Measurements from ENCODE around the gene GLIPR1L2.
"Not testable (repeated sequence)": the region's sequence is repeated elsewhere in the genome, so short reads cannot be mapped to it uniquely, and the experiment has no call there.

The GLIPR1L2 gene

DNA sequence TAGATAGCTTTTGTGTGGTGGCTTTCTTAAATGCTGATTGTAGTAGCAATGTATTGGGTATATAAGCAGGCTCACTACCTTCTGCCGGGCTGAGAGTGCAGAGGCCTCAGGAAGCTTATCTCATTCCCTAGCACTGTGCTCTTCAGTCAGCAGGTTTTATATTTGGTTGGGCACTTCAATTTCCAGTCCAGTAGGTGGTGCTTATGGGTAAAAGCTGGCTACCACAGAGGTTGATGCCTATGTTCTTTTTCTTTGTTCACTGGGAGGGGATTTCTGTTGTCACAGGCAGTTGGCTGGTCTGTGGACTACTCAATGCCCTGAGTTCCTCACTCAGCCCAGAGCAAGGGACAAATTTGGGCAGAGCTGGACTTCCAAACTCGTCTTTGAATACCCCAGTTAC lies 46.7 kb downstream of the GLIPR1L2 start:
- DNase-seq (ENCODE audit: low read depth), result no peak

GRCh38 chr12:75438059-75438754 lies 47.3 kb downstream of the GLIPR1L2 start:
- DNase-seq (ENCODE audit: low read depth), result no peak

DNA sequence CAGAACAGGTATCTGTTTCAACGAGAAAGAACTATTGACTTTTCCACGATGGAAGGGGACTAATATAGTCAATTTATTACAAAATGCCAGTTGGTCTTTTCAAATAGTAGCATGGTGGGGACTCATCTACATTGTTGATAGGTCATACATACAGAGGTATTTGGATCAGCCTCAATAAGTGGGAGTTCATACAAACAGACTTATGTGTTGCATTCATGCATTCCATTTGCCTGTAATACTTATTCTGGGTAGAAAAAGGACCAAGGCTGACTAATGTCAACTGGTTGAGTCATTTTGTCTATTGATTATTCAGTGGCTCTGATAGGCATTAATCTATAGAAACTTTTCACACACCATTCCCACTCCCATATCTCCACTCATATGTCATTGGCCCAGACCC lies 48.2 kb downstream of the GLIPR1L2 start:
- no peak for DNase-seq (ENCODE audit: low read depth)

DNA sequence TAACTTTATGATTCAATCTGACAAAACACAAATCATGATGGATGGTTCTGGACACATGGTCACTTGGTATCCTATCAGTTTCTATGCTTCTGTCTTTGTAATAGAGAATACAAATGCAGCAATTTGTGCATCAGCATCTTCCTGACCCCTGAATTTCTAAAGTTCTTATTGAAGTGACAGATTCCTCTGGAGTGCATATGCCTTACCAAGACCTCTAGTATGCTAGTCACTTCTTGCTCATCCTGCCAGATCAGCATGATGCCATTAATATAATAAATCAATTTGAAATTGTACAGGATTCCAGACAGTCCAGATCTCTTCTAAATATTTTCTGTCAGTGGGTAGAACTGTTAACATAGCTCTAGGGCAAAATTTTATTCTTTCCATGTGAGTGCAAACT lies 49.0 kb downstream of the GLIPR1L2 start:
- DNase-seq (ENCODE audit: low read depth), result no peak

DNA sequence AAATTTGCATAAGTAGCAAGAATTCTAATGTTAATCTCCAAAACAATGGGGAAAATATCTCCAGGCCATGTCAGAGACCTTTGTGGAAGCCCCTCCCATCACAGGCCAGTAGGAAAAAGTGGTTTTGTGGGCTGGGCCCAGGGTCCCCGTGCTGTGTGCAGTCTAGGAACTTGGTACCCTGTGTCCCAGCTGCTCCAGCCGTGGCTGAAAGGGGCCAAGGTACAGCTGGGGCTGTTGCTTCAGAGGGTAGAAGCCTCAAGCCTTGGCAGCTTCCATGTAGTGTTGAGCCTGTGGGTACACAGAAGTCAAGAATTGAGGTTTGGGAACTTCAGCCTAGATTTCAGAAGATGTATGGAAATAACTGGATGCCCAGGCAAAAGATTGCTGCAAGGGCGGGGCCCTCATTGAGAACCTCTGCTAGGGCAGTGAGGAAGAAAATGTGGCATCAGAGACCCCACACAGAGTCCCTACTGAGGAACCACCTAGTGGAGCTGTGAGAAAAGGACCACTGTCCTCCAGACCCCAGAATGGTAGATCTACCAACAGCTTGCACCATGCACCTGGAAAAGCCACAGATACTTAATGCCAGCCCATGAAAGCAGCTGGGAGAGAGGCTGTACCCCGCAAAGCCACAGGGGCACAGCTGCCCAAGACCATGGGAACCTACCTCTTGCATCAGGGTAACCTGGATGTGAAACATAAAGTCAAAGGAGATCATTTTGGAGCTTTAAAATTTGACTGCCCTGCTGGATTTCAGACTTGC lies 51.0 kb downstream of the GLIPR1L2 start:
- not testable (repeated sequence) for DNase-seq (ENCODE audit: low read depth)

DNA sequence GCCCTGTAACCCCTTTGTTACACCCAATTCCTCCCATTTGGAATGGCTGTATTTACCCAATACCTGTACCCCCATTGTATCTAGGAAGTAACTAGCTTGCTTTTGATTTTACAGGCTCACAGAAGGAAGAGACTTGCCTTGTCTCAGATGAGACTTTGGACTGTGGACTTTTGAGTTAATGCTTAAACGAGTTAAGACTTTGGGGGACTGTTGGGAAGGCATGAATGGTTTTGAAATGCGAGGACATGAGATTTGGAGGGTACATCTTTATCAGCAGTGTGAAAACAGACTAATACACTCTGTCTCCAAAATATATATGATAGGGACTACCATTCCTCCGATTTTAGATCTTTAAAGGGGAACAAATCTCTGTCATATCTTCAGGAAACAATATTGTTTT lies 51.6 kb downstream of the GLIPR1L2 start:
- DNase-seq (ENCODE audit: low read depth), result not testable (repeated sequence)

- DNase-seq (ENCODE audit: low read depth), result no peak
Observed at GRCh38 chr12:75443709-75444108, 52.8 kb downstream of the GLIPR1L2 start.

DNA sequence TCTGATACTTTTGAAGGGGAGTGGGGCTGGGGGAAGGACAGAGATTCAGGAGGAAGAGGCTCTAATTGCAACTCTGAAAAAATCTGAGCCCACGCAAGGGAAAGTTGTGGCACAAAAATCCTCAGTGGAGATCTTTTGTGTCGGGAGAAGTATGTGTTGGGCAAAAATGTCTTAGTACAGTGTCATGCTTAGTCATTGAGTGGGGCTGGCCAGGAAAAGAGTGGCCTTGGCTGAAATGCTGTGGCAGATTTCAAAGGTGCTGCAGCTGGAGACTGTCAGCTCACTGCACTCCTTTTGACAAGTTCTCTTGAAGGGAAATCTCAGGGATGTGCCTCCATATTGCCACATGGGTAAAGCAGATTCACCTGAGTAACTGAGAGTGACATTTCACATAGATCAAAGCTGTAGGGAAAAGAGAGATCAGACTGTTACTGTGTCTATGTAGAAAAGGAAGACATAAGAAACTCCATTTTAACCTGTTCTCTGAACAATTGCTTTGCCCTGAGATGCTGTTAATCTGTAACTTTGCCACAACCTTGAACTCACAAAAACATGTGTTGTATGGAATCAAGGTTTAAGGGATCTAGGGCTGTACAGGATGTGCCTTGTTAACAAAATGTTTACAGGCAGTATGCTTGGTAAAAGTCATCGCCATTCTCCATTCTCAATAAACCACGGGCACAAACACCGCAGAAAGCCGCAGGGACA lies 53.7 kb downstream of the GLIPR1L2 start:
- DNase-seq (ENCODE audit: low read depth), result no peak

- not testable (repeated sequence) for DNase-seq (ENCODE audit: low read depth)
Observed at GRCh38 chr12:75445137-75445507, 54.2 kb downstream of the GLIPR1L2 start.

- DNase-seq (ENCODE audit: low read depth), result no peak
Observed at GRCh38 chr12:75446857-75447256, 56.0 kb downstream of the GLIPR1L2 start.

DNA sequence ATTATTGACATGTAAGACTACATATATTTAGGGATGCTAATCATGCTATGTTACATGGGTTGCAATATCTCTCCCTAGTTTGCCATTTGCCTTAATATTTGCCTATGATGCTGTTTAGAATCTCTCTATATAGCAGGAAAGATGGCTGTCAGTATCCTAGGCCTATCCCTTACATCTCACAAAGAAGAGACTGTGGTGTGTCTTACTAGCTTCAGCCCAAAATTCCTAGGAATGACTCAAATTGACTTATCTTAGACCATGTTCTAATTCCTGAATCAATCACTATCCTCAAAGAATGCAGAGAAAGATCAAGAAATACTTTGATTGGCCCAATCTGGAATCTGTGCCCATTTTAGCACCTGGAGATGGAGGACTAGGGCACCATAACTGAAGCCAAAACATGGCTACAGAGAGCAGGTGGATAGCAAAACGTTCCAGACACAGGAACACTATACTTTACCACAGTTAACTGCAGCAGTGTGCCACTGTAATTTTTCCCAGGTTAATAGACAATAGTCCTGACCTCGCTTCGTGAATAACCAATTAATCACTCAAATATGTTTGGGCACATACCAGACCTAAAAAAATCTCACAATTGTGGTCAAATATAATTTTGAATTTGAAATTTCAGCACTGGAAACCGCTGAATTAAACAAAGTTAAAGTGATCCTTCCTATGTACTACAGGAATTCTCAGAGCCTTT lies 57.0 kb downstream of the GLIPR1L2 start:
- no peak for DNase-seq (ENCODE audit: low read depth)

- no peak for DNase-seq (ENCODE audit: low read depth)
Observed at GRCh38 chr12:75452675-75453330, 61.9 kb downstream of the GLIPR1L2 start.

DNA sequence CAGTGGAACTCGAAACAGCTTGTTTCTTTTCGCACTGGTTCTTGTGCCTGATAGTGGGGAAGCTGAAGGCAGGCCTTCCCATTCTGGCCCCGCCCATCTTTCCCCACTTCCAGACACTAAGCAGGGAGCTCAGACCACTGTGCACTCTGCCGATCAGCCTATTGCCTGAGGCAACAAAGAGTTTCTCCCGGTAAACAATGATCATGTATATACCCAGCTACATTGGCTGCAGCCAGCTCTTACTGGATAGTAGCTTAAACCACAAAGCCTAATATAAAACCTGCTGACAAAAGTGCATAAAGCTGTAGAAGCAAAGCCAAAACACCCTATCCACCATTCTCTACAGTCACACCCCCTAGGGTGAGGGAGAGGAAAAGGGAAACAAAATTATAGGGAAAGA lies 65.0 kb downstream of the GLIPR1L2 start:
- DNase-seq (ENCODE audit: low read depth), result no peak

GRCh38 chr12:75457191-75457590 lies 66.3 kb downstream of the GLIPR1L2 start:
- no peak for DNase-seq (ENCODE audit: low read depth)

GRCh38 chr12:75457866-75458265 lies 67.0 kb downstream of the GLIPR1L2 start:
- not testable (repeated sequence) for DNase-seq (ENCODE audit: low read depth)

DNA sequence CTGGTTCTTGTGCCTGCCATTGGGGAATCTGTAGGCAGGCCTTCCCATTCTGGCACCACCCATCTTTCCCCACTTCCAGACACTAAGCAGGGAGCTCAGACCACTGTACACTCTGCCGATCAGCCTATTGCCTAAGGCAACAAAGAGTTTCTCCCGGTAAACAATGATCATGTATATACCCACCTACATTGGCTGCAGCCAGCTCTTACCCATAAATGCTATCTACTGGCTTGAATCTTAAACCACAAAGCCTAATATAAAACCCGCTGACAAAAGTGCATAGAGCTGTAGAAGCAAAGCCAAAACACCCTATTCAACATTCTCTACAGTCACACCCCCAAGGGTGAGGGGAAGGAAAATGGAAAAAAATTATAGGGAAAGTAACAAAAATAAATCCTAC lies 68.9 kb downstream of the GLIPR1L2 start:
- DNase-seq (ENCODE audit: low read depth), result no peak

DNA sequence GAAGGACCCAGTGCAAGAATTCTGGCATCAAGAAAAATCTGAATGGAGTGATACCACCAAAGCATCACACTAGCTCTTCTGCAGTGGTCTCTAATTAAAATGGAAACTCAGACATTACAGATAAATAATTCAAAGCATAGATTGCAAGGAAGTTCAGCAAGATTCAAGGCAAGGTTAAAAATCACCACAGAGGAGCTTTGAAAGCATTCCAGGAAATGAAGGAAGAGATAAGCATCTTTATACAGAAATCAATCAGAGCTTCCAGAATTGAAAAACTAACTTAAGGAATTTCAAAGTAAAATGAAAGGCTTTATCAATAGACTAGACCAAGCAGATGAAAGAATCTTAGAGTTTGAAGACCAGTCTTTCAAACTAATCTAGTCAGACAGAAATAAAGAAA lies 69.3 kb downstream of the GLIPR1L2 start:
- DNase-seq (ENCODE audit: low read depth), result no peak

GRCh38 chr12:75471902-75472890 lies 81.3 kb downstream of the GLIPR1L2 start:
- DNase-seq (ENCODE audit: low read depth), result no peak

DNA sequence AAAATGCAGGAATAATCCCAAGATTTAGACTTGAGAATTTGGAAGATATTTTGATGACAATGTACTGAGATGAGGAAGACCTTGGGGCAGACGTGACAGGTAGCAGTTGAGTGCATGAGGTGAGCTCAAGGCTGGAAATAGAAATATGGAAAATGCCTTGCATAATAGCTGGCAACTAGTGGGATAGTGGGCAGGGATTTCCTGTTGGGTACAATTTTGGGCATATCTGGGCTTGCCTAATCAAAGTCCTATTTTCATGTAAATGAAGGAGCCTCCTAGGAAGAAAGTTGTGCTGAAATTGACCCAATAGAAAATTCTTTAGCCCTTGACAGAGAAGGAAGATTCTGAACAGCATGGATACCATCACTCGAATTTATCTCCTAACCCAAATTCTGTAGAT lies 83.2 kb downstream of the GLIPR1L2 start:
- no peak for DNase-seq (ENCODE audit: low read depth)

DNA sequence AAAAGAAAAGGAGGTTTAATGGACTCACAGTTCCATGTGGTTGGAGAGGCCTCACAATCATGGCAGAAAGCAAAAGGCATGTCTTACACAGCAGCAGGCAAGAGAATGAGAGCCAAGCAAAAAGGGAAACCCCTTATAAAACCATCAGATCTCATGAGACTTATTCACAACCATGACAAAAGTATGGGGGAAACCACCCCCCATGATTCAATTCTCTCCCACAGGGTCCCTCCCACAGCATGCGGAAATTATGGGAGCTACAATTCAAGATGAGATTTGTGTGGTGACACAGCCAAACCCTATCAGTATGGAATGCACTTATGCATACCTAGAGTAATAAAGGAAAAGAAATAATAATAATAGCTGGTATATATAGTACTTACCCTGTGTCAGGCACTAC lies 85.2 kb downstream of the GLIPR1L2 start:
- DNase-seq (ENCODE audit: low read depth), result no peak

- no peak for DNase-seq (ENCODE audit: low read depth)
Observed at GRCh38 chr12:75477137-75477536, 86.2 kb downstream of the GLIPR1L2 start.
